Stimulated activated CD8-positive, alpha-beta memory T cell treated with anti-CD3 and anti-CD28 coated beads, Interleukin-2, amount 100 ng/mL, for 48 hours (primary cell): ENCODE measurements around the gene FAM3D.

ENCODE experiments used
- DNase-seq, 2 donors: peaks; one replicate each; pipeline ENCODE4 v3.0.0-alpha.2; 2020; ENCODE audit warnings: low read depth in 2 of 2

The FAM3D gene

DNA sequence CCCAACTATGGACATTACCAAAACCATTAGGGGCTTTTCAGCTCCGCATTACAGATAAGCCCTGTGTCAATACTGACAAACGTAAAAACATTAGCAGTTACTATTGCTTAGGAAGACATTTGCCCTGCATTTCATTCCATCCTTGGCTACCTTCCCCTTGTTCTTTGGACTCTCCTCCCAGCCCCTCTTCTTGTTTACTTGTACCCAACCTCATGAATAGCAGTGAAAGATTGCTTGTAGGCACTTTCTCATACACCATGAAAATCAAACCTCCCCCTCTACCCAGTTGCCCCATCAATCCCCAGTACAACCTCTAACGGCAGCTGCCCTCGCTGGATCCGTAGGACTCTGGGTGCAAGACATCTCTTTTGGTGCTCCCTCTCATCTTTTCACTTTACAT lies 72.5 kb downstream of the FAM3D start:
- DNase-seq: no peak

DNA sequence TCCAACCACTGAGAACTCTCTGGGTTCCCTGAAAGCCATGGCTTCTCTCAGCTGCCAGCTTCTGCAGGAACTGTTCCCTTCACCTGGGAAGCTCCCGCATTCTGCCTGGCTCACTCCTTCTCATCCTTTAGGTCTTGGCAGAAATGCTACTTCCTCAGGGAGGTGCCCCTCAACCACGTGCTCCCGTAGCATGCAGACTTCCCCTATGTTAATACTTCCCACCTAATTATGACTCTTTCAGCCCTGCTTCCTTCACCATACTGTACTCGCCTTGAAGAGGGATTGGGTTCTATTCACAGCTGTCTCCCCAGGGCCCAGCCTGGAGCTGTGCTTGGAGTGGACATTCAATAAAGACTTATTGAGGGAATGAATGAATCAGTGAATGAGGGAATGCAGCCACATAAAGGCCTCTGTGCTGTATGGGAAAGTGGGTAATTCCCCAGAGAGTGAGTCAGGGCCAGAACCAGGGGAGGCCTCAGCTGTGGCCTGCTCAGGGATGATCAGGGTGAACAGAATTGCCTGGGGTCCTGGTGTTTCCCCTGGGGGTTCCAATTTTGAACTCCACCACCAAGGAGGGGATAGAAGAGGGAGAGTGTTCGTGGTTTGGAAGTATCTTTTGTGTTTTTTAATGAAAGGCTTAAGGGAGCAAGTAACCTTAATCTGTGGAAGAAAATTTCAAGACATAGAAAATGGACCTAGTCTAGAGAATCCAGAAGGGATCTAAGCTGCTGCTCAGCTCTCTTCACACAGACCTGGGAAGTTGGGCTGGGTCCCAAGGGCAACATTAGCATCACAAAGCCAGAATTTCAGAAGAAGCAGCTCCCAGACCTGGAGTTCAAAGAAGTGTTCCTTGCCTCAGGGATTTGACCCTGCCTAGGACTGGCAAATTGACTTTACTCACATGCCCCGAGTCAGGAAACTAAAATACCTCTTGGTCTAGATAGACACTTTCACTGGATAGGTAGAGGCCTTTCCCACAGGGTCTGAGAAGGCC lies 74.8 kb downstream of the FAM3D start:
- no peak for DNase-seq

DNA sequence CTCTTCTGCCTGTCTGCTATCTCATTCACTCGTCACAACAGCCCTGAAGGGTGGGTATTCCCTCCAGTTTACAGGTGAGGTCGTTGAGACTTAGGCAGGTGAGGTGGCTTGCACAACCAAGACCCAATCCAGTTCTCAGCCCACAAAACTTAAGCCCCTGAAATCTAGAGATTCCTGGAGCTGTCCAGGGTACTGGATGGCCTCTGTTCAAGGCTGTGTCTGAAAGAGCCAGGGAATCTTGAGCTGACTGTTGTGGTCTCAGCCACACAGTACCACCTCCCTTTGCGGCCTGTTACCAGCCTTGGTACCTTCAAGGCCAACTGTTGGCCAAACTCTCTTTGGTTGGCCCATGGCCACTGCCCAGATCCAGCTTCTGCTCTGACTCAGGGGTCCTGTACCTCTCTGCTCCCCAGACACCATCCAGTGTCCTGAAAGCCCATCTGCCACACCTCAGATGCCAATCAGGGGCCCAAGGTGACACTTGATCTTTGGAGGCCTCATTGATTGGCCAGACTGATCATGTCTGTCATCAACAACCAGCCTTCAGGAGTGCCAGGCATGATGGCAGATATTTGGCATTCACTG lies 78.5 kb downstream of the FAM3D start:
- DNase-seq: no peak

DNA sequence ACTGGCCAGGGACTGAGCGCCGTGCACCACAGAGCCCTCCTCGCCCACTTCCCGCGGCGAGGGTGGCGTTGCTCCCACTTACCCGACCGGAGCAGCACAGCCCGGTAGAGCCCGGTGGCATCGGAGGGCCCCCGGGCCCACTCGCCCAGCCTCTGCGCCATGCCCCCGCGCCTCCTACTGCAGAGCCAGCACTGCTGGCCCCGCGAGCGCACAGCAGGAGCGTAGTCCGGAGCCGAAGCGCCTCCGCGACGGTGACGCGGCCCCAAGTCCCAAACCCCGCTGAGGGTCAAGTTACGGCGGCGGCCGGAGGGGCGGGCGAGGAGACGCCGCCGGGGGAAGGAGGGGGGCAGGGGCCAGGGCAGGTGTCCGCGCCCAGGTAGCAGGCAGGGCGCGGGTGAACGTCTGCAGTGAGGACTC lies 79.8 kb downstream of the FAM3D start:
- DNase-seq: no peak

DNA sequence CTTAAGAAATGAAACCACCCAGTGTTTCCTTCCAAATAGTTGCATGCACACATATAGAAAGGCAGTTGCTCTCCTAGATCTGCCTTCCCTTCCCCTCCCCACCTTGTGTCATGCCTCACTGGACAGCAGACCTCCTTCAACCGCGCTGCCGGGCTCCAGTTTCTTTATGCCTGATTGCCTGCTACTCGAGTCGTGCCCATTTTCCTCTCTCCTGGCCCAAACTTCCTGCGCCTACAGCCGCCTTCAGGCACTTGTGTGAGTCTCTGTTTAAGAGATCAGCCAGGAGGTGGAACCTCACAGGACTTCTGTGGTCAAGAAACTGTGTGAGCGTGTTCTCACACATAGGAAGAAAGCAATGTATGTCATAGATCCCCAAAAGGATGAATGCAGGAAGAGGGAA lies 80.6 kb downstream of the FAM3D start:
- no peak for DNase-seq

DNA sequence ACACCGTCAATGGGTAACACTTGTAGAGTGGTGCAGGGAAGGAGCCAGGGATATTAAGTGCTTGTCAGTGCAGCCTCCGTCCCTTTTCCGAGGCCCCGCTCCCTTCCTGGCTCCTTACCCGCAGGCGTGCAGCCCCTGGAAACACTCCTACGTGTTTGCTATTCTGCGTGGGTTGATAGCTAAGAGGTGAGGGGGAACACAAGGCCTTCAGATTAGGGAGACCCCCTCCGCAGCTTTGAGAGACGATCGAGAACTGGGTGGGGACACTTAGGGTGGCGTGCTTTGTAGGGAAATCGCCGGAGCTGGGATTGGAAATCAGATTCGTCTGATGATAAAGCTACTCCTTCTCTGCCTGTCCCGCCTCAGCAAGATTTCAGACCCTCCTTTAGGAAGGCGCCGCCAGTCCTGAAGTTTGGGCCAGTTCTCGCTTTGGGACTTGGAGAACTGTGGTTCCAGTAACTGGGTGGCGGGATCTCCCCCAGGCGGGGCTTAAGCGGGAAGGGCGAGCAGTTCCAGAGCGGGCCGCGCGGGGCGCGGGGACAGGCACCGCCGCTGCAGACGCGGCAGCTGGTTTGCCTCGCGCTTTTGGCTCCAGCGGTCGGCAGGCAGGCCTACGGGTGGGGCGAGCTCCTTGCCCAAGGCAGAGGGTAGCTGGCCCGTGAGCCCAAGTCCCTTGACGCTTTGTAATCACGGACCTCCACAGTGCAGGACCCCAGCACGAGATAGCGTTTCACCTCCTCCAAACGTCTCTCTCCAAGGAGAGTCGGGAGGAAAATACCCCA lies 81.4 kb downstream of the FAM3D start:
- peak; percentile 42 to 50 for DNase-seq

DNA sequence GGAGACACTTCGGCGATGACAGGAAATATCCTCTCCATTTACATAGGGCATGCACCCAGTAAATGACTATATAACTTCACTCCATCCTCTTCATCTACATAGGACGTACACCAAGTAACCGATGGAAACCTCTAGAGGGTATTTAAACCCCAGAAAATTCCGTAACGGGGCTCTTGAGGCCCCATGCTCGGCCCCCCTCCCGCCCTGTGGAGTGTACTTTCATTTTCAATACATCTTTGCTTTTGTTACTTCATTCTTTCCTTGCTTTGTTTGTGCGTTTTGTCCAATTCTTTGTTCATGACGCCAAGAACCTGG lies 81.9 kb downstream of the FAM3D start:
- no peak for DNase-seq
